Uterus (tissue), 4 donors: ENCODE measurements around the gene THAP3. TPM values are rescaled to one million over a fixed set of nuclear protein-coding genes. Genes with fewer than 3 reads are reported as not detected.

Source experiments
- DNase-seq, 2 donors: peaks; one replicate each; pipeline ENCODE4 v3.0.0-alpha.2; 2019 to 2020
- H3K27ac ChIP-seq, 2 donors: fragments of 200-600 bp; sonication (generic); 1 replicate in 1 of 2; 2 replicates in 1 of 2; pipeline ENCODE4 v1.5.1; 2016 to 2018
- H3K27me3 ChIP-seq, 2 donors: fragments of 200-600 bp; sonication (generic); one replicate each; pipeline ENCODE4 v1.5.1; 2018 to 2019; ENCODE audit warnings: control low read depth in 1 of 2
- H3K36me3 ChIP-seq, 2 donors: fragments of 200-600 bp; sonication (generic); one replicate each; pipeline ENCODE4 v1.5.1; 2019; ENCODE audit warnings: control low read depth in 1 of 2
- H3K4me1 ChIP-seq, 2 donors: fragments of 200-600 bp; sonication (generic); one replicate each; pipeline ENCODE4 v1.5.1; 2018 to 2019; ENCODE audit warnings: control low read depth in 1 of 2
- H3K4me3 ChIP-seq, 2 donors: fragments of 200-600 bp; sonication (generic); 1 replicate in 1 of 2; 2 replicates in 1 of 2; pipeline ENCODE4 v1.5.1; 2018 to 2019; ENCODE audit warnings: mild to moderate bottlenecking in 1 of 2
- H3K9me3 ChIP-seq, 2 donors: fragments of 200-600 bp; sonication (generic); one replicate each; pipeline ENCODE4 v1.5.1; 2019; ENCODE audit warnings: control low read depth in 1 of 2
- POLR2A ChIP-seq, 2 donors: fragments of 450-650 bp; IDR thresholded peaks; one replicate each; pipeline ENCODE4 v1.6.1; 2016; ENCODE audit warnings: antibody characterized with exemption in 2 of 2, mild to moderate bottlenecking in 1 of 2, moderate library complexity in 1 of 2
- intact Hi-C: fragments of 100-400 bp; cut with DNase I; formaldehyde crosslinking; loops from one replicate; pipeline ENCODE4 v1.15.1; 2023; ENCODE audit warnings: low total_unique reads
- total RNA-seq, 4 donors: library from RNA; depleted of rRNA in 3 of 4; stranded (reverse); fragments of >200 nt in 3 of 4; gene quantifications; one replicate each; pipeline versions ENCODE4 v1.1.0 to v1.2.4, GENCODE V29; 2014 to 2023
- TF ChIP-seq, protein P1 (sequence below), 4 experiments: fragments of 200-600 bp in 2 of 4; fragments of 450-650 bp in 2 of 4; sonication (generic) in 2 of 4; IDR thresholded peaks; one replicate each; pipeline ENCODE4 v1.5.1; 2016 to 2019; ENCODE audit warnings: antibody characterized with exemption in 4 of 4, mild to moderate bottlenecking in 2 of 4, moderate library complexity in 1 of 4
- donor health status: DM: yes; HTN: yes; CAD: no.

THAP3 gene
- total RNA-seq, 4 donors from 2014 or later, result 19.1 to 23.9 (median 21.9) TPM

DNA sequence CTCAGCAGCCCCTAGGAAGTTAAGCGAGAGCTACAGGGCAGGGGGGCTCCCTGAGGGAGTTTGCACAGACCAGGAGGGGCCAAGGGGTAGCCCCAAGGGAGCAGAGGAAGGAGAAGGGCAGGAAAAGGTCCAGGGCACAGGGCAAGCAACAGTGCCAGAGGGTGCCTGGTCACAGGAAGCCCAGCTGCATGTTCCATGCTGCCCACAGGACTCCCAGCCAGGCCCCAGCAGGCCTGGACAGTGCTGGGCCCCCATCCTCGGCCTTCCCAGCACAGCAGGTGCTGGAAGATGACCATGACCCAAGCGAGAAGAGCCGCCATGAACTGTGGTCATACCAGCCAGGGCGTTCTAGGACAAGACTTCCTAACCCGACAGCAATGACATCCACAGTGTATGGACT lies 33.0 kb upstream of the THAP3 start:
- Histone ChIP-seq H3K27ac (no peak overlapping the region), H3K4me1 (peaks cover 3% of the 10 kb centered on the region in 2 donors), H3K27me3 (no peaks in the 10 kb centered on the region), H3K9me3 (no peaks in the 10 kb centered on the region), H3K36me3 (no peaks in the 10 kb centered on the region), H3K4me3 (no peak overlapping the region)
- TF ChIP-seq, protein P1, sequence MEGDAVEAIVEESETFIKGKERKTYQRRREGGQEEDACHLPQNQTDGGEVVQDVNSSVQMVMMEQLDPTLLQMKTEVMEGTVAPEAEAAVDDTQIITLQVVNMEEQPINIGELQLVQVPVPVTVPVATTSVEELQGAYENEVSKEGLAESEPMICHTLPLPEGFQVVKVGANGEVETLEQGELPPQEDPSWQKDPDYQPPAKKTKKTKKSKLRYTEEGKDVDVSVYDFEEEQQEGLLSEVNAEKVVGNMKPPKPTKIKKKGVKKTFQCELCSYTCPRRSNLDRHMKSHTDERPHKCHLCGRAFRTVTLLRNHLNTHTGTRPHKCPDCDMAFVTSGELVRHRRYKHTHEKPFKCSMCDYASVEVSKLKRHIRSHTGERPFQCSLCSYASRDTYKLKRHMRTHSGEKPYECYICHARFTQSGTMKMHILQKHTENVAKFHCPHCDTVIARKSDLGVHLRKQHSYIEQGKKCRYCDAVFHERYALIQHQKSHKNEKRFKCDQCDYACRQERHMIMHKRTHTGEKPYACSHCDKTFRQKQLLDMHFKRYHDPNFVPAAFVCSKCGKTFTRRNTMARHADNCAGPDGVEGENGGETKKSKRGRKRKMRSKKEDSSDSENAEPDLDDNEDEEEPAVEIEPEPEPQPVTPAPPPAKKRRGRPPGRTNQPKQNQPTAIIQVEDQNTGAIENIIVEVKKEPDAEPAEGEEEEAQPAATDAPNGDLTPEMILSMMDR (IDR thresholded peaks at IDR 0.05), result no peak
- no peak for TF ChIP-seq POLR2A (IDR thresholded peaks at IDR 0.05)
- intact Hi-C loops, result no loop called here
- no peak for DNase-seq

DNA sequence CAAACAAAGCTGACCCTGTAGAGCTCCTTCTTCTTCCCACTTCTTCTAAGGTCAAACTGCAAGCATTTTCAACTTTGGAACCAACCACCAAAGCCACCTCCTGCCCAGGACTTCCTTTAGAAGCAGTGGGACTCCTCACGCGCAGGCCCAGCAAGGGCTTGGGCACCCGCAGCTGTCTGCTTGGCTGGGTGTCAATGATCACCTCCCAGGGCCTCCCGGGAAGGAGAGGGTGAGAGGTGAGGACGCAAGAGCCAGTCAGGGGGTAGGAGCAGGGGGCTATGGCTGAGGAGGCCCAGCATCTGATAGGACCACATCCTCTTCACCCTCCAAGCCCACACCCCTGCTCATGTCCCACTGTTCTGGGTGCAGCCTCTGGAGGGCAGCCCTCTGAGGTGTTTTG lies 32.2 kb upstream of the THAP3 start:
- Histone ChIP-seq H3K36me3 (no peaks in the 10 kb centered on the region), H3K9me3 (no peaks in the 10 kb centered on the region), H3K4me1 (peaks cover 9 to 10% of the 10 kb centered on the region in 2 donors), H3K4me3 (no peak overlapping the region), H3K27me3 (no peaks in the 10 kb centered on the region), H3K27ac (no peak overlapping the region)
- no peak for TF ChIP-seq POLR2A (IDR thresholded peaks at IDR 0.05)
- TF ChIP-seq, protein P1 (IDR thresholded peaks at IDR 0.05), result no peak
- intact Hi-C loops, result no loop called here
- DNase-seq, result no peak

DNA sequence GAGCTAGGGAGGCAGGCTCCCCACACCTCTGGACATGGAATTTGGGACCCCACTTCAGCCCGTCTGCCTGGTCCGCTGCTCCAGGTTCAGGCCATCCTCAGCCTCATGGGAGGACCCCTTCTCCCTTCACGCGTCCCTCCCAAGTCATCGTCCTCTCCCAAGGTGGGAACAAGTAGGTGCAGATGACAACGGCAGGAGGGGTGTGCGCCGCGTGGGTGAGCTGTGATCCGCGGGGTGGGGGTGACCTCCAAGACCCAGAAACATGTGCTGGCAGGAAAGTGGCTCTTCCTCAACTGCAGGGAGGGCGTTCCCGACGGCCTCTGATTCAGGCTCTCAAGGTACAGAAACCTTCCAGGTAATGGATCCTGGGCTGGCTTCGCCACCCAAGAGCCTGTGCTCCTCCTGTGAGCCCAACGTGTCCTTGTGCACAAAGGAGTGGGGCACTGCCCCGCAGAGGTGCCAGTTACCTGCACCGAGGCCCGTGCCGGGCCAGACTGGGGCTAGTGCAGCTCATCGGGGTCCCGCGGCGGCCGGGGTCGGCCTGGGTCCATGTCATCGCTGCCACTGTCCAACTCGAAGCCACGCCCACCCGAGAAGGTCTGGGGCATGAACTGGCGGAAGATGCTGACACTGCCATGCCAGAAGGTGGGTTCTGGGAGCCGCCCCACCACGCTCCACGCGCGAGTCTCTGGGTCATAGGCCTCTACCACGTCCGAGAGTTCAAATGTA lies 31.6 kb upstream of the THAP3 start:
- Histone ChIP-seq H3K4me1 (peaks cover 12 to 15% of the 10 kb centered on the region in 2 donors), H3K36me3 (no peaks in the 10 kb centered on the region), H3K27ac (no peak overlapping the region)

DNA sequence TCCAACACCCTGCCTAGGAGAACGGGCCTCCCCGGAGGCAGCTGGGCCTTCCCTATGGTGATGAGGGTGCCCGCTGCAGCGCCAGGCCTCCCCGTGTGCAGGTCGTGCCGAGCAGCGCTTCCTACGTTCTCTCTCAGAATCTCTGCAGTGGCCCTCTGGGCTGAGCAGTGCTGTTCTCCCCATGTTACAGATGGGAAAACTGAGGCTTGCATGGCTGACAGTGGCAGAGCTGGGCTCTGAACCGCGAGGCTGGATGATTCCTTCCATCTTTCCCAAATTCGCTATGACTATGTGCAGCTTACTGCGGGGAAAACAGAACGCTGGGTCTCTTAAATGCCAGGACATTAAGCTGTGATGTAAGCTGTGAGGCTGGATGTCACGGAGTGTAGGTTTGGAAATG lies 30.9 kb upstream of the THAP3 start:
- no peaks in the 10 kb centered on the region for H3K9me3 ChIP-seq
- TF ChIP-seq POLR2A (IDR thresholded peaks at IDR 0.05), result no peak
- TF ChIP-seq, protein P1 (IDR thresholded peaks at IDR 0.05), result no peak
- no peaks in the 10 kb centered on the region for H3K36me3 ChIP-seq
- H3K27ac ChIP-seq, result no peak overlapping the region
- no peak overlapping the region for H3K4me3 ChIP-seq
- intact Hi-C loops, result no loop called here
- H3K27me3 ChIP-seq, result no peaks in the 10 kb centered on the region
- peaks cover 12 to 21% of the 10 kb centered on the region in 2 donors for H3K4me1 ChIP-seq
- no peak for DNase-seq

More for the DNA sequence above, 31.6 kb upstream of the THAP3 start:
- Histone ChIP-seq H3K27me3 (no peaks in the 10 kb centered on the region), H3K4me3 (no peak overlapping the region), H3K9me3 (no peaks in the 10 kb centered on the region)
- no peak for TF ChIP-seq POLR2A (IDR thresholded peaks at IDR 0.05)
- TF ChIP-seq, protein P1 (IDR thresholded peaks at IDR 0.05), result no peak
- no peak for DNase-seq
- intact Hi-C loops, result no loop called here

DNA sequence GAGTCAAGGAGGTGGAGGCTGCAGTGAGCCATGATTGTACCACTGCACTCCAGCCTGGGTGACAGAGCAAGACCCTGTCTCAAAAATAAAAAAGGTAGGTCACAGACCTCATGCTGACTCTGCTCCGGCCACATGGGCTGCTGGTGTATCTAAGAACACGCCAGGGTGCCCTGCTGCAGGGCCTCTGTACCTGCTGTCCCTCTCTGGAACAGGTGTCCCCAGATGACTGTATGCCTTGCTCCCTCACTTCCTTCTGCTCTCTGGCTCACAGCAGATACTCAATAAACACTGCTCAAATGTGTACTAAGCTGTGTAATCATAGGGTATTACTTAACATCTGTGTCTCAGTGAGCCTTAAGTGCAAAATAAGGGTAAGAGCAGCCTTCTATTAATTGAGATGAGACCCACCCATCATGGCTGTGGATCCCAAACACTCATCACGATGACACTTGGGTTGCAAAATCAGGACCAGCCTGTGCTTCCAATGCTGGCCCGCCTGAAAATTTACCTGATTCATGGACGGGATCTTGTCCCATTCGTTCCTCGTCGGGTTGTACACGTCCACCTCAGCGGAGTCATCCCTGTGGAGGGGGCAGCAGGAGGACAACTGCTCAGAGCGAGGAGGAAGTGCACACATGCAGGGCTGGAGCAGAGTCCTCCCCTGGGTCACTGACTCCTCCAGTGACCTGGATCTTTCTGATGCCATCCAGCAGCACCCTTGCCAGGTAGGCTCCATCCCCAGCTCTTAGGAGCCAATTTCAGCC lies 29.5 kb upstream of the THAP3 start:
- TF ChIP-seq POLR2A (IDR thresholded peaks at IDR 0.05), result no peak
- TF ChIP-seq, protein P1 (IDR thresholded peaks at IDR 0.05), result no peak
- Histone ChIP-seq H3K36me3 (no peaks in the 10 kb centered on the region), H3K27ac (no peak overlapping the region), H3K4me3 (no peak overlapping the region), H3K9me3 (no peaks in the 10 kb centered on the region), H3K27me3 (no peaks in the 10 kb centered on the region), H3K4me1 (peaks cover 15 to 31% of the 10 kb centered on the region in 2 donors)
- intact Hi-C loops, result no loop called here
- DNase-seq, result no peak
